KMS-11 (cell line): Measurements from ENCODE around the gene PRMT3.

Source experiments
- H2AFZ ChIP-seq: fragments of 200-600 bp; sonication (generic); 2 replicates; pipeline ENCODE4 v1.6.1; 2016; ENCODE audit warnings: antibody characterized with exemption, mixed run types, low read depth
- H3K27ac ChIP-seq: fragments of 200-600 bp; sonication (generic); 2 replicates; pipeline ENCODE4 v1.6.1; 2016; ENCODE audit warnings: mild to moderate bottlenecking, mixed run types
- H3K27me3 ChIP-seq: fragments of 200-600 bp; sonication (generic); 2 replicates; pipeline ENCODE4 v1.6.1; 2017; ENCODE audit warnings: mild to moderate bottlenecking, low read depth, mixed run types, moderate library complexity; ENCODE audit not compliant: insufficient read depth
- H3K36me3 ChIP-seq: fragments of 200-600 bp; sonication (generic); 2 replicates; pipeline ENCODE4 v1.6.1; 2017; ENCODE audit warnings: mild to moderate bottlenecking, mixed run types; ENCODE audit not compliant: insufficient read depth
- H3K4me1 ChIP-seq: fragments of 200-600 bp; sonication (generic); 2 replicates; pipeline ENCODE4 v1.6.1; 2016; ENCODE audit warnings: mild to moderate bottlenecking, low read depth, mixed run types; ENCODE audit not compliant: poor library complexity, severe bottlenecking
- H3K4me2 ChIP-seq: fragments of 200-600 bp; sonication (generic); 2 replicates; pipeline ENCODE4 v1.7.0; 2016; ENCODE audit warnings: mild to moderate bottlenecking, mixed run types
- H3K4me3 ChIP-seq: fragments of 200-600 bp; sonication (generic); IDR thresholded peaks from 2 replicates; pipeline ENCODE4 v1.6.1; 2017; ENCODE audit warnings: low read depth, low read length, mixed read lengths; ENCODE audit not compliant: insufficient read depth
- H3K79me2 ChIP-seq: fragments of 200-600 bp; sonication (generic); 2 replicates; pipeline ENCODE4 v1.6.1; 2016; ENCODE audit warnings: low read depth, mixed run types; ENCODE audit not compliant: insufficient read depth
- H3K9ac ChIP-seq: fragments of 200-600 bp; sonication (generic); 2 replicates; pipeline ENCODE4 v1.6.1; 2016; ENCODE audit warnings: mild to moderate bottlenecking, mixed run types
- H4K20me1 ChIP-seq: fragments of 200-600 bp; sonication (generic); 2 replicates; pipeline ENCODE4 v1.6.1; 2016; ENCODE audit warnings: mild to moderate bottlenecking, mixed run types; ENCODE audit not compliant: insufficient read depth
- CTCF ChIP-seq: fragments of 200-600 bp; sonication (generic); conservative IDR thresholded peaks from 2 replicates; pipeline ENCODE4 v1.6.1; 2017; ENCODE audit warnings: low read depth, mild to moderate bottlenecking, antibody characterized with exemption, low read length, moderate library complexity, mixed read lengths

The PRMT3 gene

GRCh38 chr11:20497124-20497792, 109.7 kb downstream of the PRMT3 start:
- TF ChIP-seq CTCF, result no peak
- no peaks in the 10 kb centered on the region for H3K27me3 ChIP-seq
- H3K4me1 ChIP-seq, result peaks cover 5% of the 10 kb centered on the region
- H4K20me1 ChIP-seq, result no peaks in the 10 kb centered on the region
- no peaks in the 10 kb centered on the region for H3K36me3 ChIP-seq
- H2AFZ ChIP-seq, result no peak overlapping the region
- no peak overlapping the region for H3K4me2 ChIP-seq
- no peak overlapping the region for H3K27ac ChIP-seq
- H3K79me2 ChIP-seq, result no peaks in the 10 kb centered on the region
- no peak overlapping the region for H3K9ac ChIP-seq
- H3K4me3 ChIP-seq, result no peak overlapping the region

- no peaks in the 10 kb centered on the region for H3K27me3 ChIP-seq
- H3K4me3 ChIP-seq, result no peak overlapping the region
- no peak overlapping the region for H3K27ac ChIP-seq
- no peaks in the 10 kb centered on the region for H3K79me2 ChIP-seq
- peaks cover 5% of the 10 kb centered on the region for H3K4me1 ChIP-seq
- TF ChIP-seq CTCF, result no peak
- no peak overlapping the region for H2AFZ ChIP-seq
- no peaks in the 10 kb centered on the region for H4K20me1 ChIP-seq
- H3K4me2 ChIP-seq, result no peak overlapping the region
- H3K9ac ChIP-seq, result no peak overlapping the region
- no peaks in the 10 kb centered on the region for H3K36me3 ChIP-seq
These were observed 113.7 kb downstream of the PRMT3 start for GRCh38 chr11:20501252-20501651.

GRCh38 chr11:20501971-20502370, 114.5 kb downstream of the PRMT3 start:
- no peak overlapping the region for H3K4me3 ChIP-seq
- no peak overlapping the region for H3K9ac ChIP-seq
- H3K4me2 ChIP-seq, result no peak overlapping the region
- H2AFZ ChIP-seq, result no peak overlapping the region
- no peaks in the 10 kb centered on the region for H3K79me2 ChIP-seq
- H3K27ac ChIP-seq, result no peak overlapping the region
- H3K27me3 ChIP-seq, result no peaks in the 10 kb centered on the region
- H3K36me3 ChIP-seq, result no peaks in the 10 kb centered on the region
- TF ChIP-seq CTCF, result no peak
- H3K4me1 ChIP-seq, result peaks cover 5% of the 10 kb centered on the region
- no peaks in the 10 kb centered on the region for H4K20me1 ChIP-seq

- no peak overlapping the region for H3K4me2 ChIP-seq
- H3K9ac ChIP-seq, result no peak overlapping the region
- no peak for TF ChIP-seq CTCF
- H3K4me1 ChIP-seq, result no peaks in the 10 kb centered on the region
- H4K20me1 ChIP-seq, result no peaks in the 10 kb centered on the region
- no peak overlapping the region for H2AFZ ChIP-seq
- H3K27me3 ChIP-seq, result no peaks in the 10 kb centered on the region
- no peaks in the 10 kb centered on the region for H3K36me3 ChIP-seq
- no peak overlapping the region for H3K27ac ChIP-seq
- H3K79me2 ChIP-seq, result no peaks in the 10 kb centered on the region
- H3K4me3 ChIP-seq, result no peak overlapping the region
These were observed 124.5 kb downstream of the PRMT3 start for GRCh38 chr11:20511982-20512381.
